GM19025 (cell line): ENCODE measurements around the gene TMEM209.
"Not testable (repeated sequence)": the region's sequence is repeated elsewhere in the genome, so short reads cannot be mapped to it uniquely, and the experiment has no call there.

Source experiments
- ATAC-seq: cut with Tn5 transposase; IDR thresholded peaks from one replicate; pipeline ENCODE4 v1.9.1; 2021; ENCODE audit warnings: mild to moderate bottlenecking, low read depth, moderate library complexity; ENCODE audit not compliant: unreplicated experiment

The TMEM209 gene

GRCh38 chr7:130131964-130132875 is 73.0 kb downstream of the TMEM209 start:
- no peak for ATAC-seq

GRCh38 chr7:130131191-130131834 is 73.9 kb downstream of the TMEM209 start:
- ATAC-seq, result no peak

- ATAC-seq, result no peak
Observed at GRCh38 chr7:130129011-130129411, 76.2 kb downstream of the TMEM209 start.

GRCh38 chr7:130127821-130128317 is 77.3 kb downstream of the TMEM209 start:
- ATAC-seq, result no peak

- ATAC-seq, result no peak
Observed at GRCh38 chr7:130127404-130127803, 77.8 kb downstream of the TMEM209 start.

- not testable (repeated sequence) for ATAC-seq
Observed at GRCh38 chr7:130126840-130127239, 78.4 kb downstream of the TMEM209 start.

GRCh38 chr7:130124711-130125110 is 80.5 kb downstream of the TMEM209 start:
- no peak for ATAC-seq

GRCh38 chr7:130123501-130123900 is 81.7 kb downstream of the TMEM209 start:
- ATAC-seq, result no peak

- ATAC-seq, result no peak
Observed at GRCh38 chr7:130118801-130119200, 86.4 kb downstream of the TMEM209 start.

- ATAC-seq, result no peak
Observed at GRCh38 chr7:130118294-130118693, 86.9 kb downstream of the TMEM209 start.

GRCh38 chr7:130114776-130115175 is 90.4 kb downstream of the TMEM209 start:
- ATAC-seq, result no peak
